EH (cell line): ENCODE measurements around the gene SERPINH1.
A peak's percentile ranks its signal among the peaks of the same experiment; 100 is the strongest.

Experiments
- DNase-seq: peaks from one replicate; pipeline ENCODE4 v3.0.0-alpha.2; 2015; ENCODE audit warnings: low read depth

Gene SERPINH1

DNA sequence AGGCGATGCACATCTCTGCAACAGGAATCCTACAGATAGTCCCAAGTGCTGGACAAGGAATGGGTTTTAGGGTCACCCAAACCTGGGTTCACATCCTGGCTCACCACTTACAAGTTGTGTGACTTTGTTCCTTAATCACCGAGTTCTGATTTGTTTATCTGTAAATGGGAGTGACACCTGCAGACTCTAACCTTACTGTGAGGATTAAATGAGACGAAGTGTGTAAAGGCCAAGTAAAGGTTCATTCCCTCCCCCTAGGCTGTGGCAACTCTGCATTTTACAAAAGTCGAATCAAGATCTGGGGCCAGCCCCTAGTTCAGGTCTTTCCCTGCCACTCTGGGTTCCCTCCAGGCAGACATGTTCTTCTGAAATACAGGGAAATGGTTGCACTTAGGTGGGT, 34.9 kb downstream of the SERPINH1 start:
- DNase-seq: no peak

GRCh38 chr11:75597636-75598035, 35.6 kb downstream of the SERPINH1 start:
- DNase-seq: peak; percentile 50

GRCh38 chr11:75598264-75598663, 36.2 kb downstream of the SERPINH1 start:
- DNase-seq: no peak

GRCh38 chr11:75598900-75599299, 36.8 kb downstream of the SERPINH1 start:
- no peak for DNase-seq

GRCh38 chr11:75600356-75600755, 38.3 kb downstream of the SERPINH1 start:
- no peak for DNase-seq

DNA sequence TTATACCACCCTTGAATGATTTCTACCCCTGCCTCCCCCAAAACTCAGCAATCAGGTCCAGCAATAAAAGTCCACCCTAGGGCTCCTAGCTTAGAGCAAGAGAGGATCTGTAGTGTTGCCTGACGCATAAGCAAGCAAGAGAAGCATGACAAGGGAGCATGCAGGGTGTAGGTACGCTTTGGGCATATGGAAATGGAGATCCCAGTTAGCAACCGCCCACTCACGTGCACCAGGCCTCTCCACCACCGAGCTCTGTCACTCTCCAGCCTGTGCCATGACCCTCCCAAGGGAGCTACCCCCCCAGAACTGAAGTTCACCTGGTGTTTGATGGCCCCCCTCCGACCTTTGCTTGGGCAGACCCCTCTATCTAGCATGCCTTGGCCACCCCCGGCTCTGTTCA, 39.4 kb downstream of the SERPINH1 start:
- DNase-seq: no peak

DNA sequence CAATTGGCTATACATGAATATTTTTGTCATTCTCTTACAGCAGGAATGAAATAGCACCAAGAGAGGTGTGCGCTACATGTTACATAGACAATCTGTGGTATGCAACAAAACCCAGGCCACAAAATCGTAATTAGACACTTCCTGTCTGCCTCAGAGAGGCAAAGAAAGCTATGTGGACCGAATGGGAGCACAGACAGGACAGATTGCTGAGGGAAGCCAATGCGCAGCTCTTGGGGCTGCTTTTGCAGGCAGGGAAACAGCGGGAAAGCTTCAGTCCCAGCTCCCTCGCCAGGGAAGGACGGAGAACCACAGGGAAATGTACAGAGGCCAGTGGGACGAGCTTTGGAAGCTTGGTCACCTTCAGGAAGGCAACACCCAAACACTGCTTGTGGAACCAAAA, 40.9 kb downstream of the SERPINH1 start:
- DNase-seq: peak; percentile 62

GRCh38 chr11:75603791-75604736, 42.0 kb downstream of the SERPINH1 start:
- DNase-seq: peak; percentile 93

DNA sequence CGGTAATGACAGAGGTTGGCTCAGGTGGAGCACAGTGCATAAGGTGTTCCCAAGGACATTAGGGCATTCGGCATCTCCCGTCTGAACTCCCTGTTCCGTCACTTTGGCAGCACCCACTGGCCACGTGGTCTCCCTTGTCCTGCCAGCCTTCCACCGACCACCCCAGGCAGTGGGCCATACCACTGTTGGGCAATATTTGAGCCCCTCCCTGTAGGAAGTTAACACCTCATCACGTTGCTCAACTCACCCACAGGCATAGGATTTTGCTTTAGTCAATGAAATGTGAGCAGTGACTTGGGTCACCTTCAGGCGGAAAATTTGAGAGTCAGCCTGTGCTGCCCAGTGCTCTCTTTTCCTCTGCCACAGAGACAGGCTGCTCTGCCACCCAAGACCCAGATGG, 44.0 kb downstream of the SERPINH1 start:
- no peak for DNase-seq

DNA sequence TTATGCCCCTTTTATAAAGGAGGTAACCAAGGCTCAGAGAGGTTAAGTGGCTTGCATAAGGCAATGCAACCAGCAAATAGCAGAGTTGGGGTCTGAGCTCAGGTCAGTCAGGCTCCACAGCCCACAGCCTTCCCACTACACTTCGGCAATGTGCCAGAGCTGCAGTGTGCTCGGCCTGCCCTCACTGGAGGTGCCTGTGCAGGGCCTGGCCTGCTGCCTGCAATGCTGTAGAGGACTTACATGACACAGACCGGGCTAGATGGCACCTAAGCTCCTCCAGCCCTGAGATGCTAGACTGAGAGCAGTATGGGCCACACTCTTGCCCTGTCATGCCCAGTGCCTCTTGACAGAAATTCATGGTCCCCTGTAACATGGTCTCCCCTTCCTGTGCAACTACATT, 49.8 kb downstream of the SERPINH1 start:
- DNase-seq: no peak

GRCh38 chr11:75615751-75616150, 53.7 kb downstream of the SERPINH1 start:
- no peak for DNase-seq

DNA sequence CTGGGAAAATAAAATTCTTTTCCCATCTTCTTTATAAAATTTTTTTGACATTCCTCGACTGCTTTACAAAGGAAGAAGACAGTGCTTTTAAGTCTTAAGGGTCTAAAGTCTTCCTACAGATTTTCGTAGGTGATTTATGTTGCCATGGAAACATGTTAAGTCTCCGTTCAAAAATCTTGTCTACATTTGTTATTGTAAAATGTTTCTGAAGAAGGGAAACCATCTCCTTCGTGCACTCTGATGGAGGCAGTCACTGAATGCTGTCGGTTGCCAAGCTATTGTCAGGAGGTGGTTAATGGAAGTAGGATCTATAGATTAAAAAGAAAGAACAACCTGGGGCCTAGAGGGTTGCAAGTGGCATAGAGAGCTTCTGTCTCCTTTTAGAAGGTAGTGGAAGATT, 54.2 kb downstream of the SERPINH1 start:
- DNase-seq: no peak
